HG02852 (cell line): ENCODE results near the gene SLC51B.
"Not testable (repeated sequence)": the region's sequence is repeated elsewhere in the genome, so short reads cannot be mapped to it uniquely, and the experiment has no call there.

ENCODE experiments used
- ATAC-seq: cut with Tn5 transposase; IDR thresholded peaks from one replicate; pipeline ENCODE4 v1.9.1; 2021; ENCODE audit warnings: mild to moderate bottlenecking, moderate library complexity; ENCODE audit not compliant: unreplicated experiment

Gene SLC51B

GRCh38 chr15:65062726-65063125 is 17.5 kb downstream of the SLC51B start:
- no peak for ATAC-seq

GRCh38 chr15:65066001-65066634 is 20.9 kb downstream of the SLC51B start:
- no peak for ATAC-seq

- no peak for ATAC-seq
These were observed 21.6 kb downstream of the SLC51B start for GRCh38 chr15:65066635-65067316.

GRCh38 chr15:65067317-65067644 is 22.1 kb downstream of the SLC51B start:
- no peak for ATAC-seq

GRCh38 chr15:65067645-65068402 is 22.6 kb downstream of the SLC51B start, which contains the start of gene RASL12:
RASL12 (minus strand) TSS chr15:65067991; CDS start chr15:65067835, 156 bp downstream.
- ATAC-seq: no peak

- no peak for ATAC-seq
These were observed 23.2 kb downstream of the SLC51B start for GRCh38 chr15:65068403-65068788.

GRCh38 chr15:65069179-65069578 is 24.0 kb downstream of the SLC51B start:
- ATAC-seq: no peak

- no peak for ATAC-seq
These were observed 24.8 kb downstream of the SLC51B start for GRCh38 chr15:65069779-65070546.

GRCh38 chr15:65071381-65071811 is 26.2 kb downstream of the SLC51B start:
- ATAC-seq: no peak

GRCh38 chr15:65072027-65072426 is 26.8 kb downstream of the SLC51B start:
- ATAC-seq: no peak

GRCh38 chr15:65072617-65073016 is 27.4 kb downstream of the SLC51B start:
- no peak for ATAC-seq

GRCh38 chr15:65074946-65075345 is 29.8 kb downstream of the SLC51B start:
- not testable (repeated sequence) for ATAC-seq

- not testable (repeated sequence) for ATAC-seq
These were observed 30.6 kb downstream of the SLC51B start for GRCh38 chr15:65075607-65076395.

- no peak for ATAC-seq
These were observed 31.5 kb downstream of the SLC51B start, which contains the start of gene KBTBD13 for GRCh38 chr15:65076486-65077290. KBTBD13 (plus strand) TSS chr15:65076746; CDS start chr15:65076816, 70 bp downstream.

GRCh38 chr15:65077291-65077980 is 32.2 kb downstream of the SLC51B start:
- no peak for ATAC-seq

- ATAC-seq: no peak
These were observed 32.8 kb downstream of the SLC51B start for GRCh38 chr15:65077981-65078352.

- no peak for ATAC-seq
These were observed 34.4 kb downstream of the SLC51B start for GRCh38 chr15:65079580-65079979.

GRCh38 chr15:65081270-65081669 is 36.1 kb downstream of the SLC51B start:
- no peak for ATAC-seq

GRCh38 chr15:65081758-65082157 is 36.6 kb downstream of the SLC51B start:
- no peak for ATAC-seq
